Osteocyte (in vitro differentiated cells): ENCODE measurements around the gene ZCCHC10. TPM values are rescaled to one million over a fixed set of nuclear protein-coding genes. Genes with fewer than 3 reads are reported as not detected.

Source experiments
- DNase-seq: peaks from one replicate; pipeline ENCODE4 v3.0.0; 2021; ENCODE audit warnings: mixed read lengths; ENCODE audit not compliant: unreplicated experiment; ENCODE audit errors: extremely low spot score
- H3K27ac Mint-ChIP-seq: one replicate; pipeline ENCODE4 v1.8.0; 2021; ENCODE audit warnings: mild to moderate bottlenecking, mixed read lengths; ENCODE audit not compliant: unreplicated experiment
- H3K27me3 Mint-ChIP-seq: one replicate; pipeline ENCODE4 v1.8.0; 2021; ENCODE audit warnings: mixed read lengths; ENCODE audit not compliant: unreplicated experiment
- H3K36me3 Mint-ChIP-seq: one replicate; pipeline ENCODE4 v1.8.0; 2021; ENCODE audit warnings: mixed read lengths; ENCODE audit not compliant: unreplicated experiment
- H3K4me1 Mint-ChIP-seq: one replicate; pipeline ENCODE4 v1.8.0; 2021; ENCODE audit warnings: mixed read lengths; ENCODE audit not compliant: unreplicated experiment
- H3K4me3 Mint-ChIP-seq: one replicate; pipeline ENCODE4 v1.8.0; 2021; ENCODE audit warnings: mild to moderate bottlenecking, moderate library complexity, mixed read lengths; ENCODE audit not compliant: unreplicated experiment
- H3K9me3 Mint-ChIP-seq: one replicate; pipeline ENCODE4 v1.8.0; 2021; ENCODE audit warnings: mixed read lengths; ENCODE audit not compliant: unreplicated experiment
- CTCF ChIP-seq: fragments of 200-600 bp; sonication (generic); IDR thresholded peaks from 2 replicates; pipeline ENCODE4 v1.5.0; 2021; ENCODE audit warnings: antibody characterized with exemption, mild to moderate bottlenecking, moderate library complexity
- long read RNA-seq: library from polyadenylated mRNA; unstranded; transcript quantifications from one replicate; pipeline ENCODE4 v2.0.0, GENCODE V29; 2021
- total RNA-seq: library from RNA; stranded (reverse); gene quantifications from 2 replicates; pipeline ENCODE4 v1.2.1, GENCODE V29; 2021

The ZCCHC10 gene
- total RNA-seq: 17.8 and 21.0 TPM in 2 replicates
- long read RNA-seq, transcript ZCCHC10-207 (5 exons, 1,070 nt): minor isoform, 18 of 111 reads
- long read RNA-seq, transcript ZCCHC10-201 (4 exons, 2,178 nt): major isoform, 68 of 111 reads
- long read RNA-seq, transcript ZCCHC10-206 (4 exons, 608 nt): minor isoform, 10 of 111 reads
- long read RNA-seq, partial matches to known transcripts: 6 of 111 reads
- long read RNA-seq, other reads (novel, unspliced or antisense): 2 of 111 reads

GRCh38 chr5:133025804-133026663 lies at the start of gene ZCCHC10:
TSS of gene ZCCHC10 (minus strand) at chr5:133026549. CDS start at chr5:133026537, 12 bp downstream.
- H3K27me3 Mint-ChIP-seq: no peaks in the 10 kb centered on the region
- H3K36me3 Mint-ChIP-seq: peaks cover 3% of the 10 kb centered on the region
- H3K4me3 Mint-ChIP-seq: peak within 1 kb of the TSS; percentile 85
- no peak for TF ChIP-seq CTCF
- peaks cover 23% of the 10 kb centered on the region for H3K4me1 Mint-ChIP-seq
- peak within 1 kb of the TSS; percentile 98 for H3K27ac Mint-ChIP-seq
- H3K9me3 Mint-ChIP-seq: no peaks in the 10 kb centered on the region
- peak; percentile 96 for DNase-seq

GRCh38 chr5:133075572-133076536 lies 49.5 kb upstream of the ZCCHC10 start:
- peaks cover 50% of the 10 kb centered on the region for H3K36me3 Mint-ChIP-seq

GRCh38 chr5:133072021-133072420 lies 45.7 kb upstream of the ZCCHC10 start:
- Mint-ChIP-seq H3K27me3 (no peaks in the 10 kb centered on the region), H3K36me3 (peaks cover 59% of the 10 kb centered on the region), H3K9me3 (no peaks in the 10 kb centered on the region), H3K4me1 (peaks cover 5% of the 10 kb centered on the region), H3K27ac (no peak overlapping the region), H3K4me3 (no peak overlapping the region)
- DNase-seq: no peak
- TF ChIP-seq CTCF: no peak

More at GRCh38 chr5:133075572-133076536, 49.5 kb upstream of the ZCCHC10 start:
- TF ChIP-seq CTCF: no peak
- H3K27me3 Mint-ChIP-seq: no peaks in the 10 kb centered on the region
- peak overlapping the region; percentile 31 for H3K27ac Mint-ChIP-seq
- H3K9me3 Mint-ChIP-seq: no peaks in the 10 kb centered on the region
- H3K4me1 Mint-ChIP-seq: peaks cover 8% of the 10 kb centered on the region
- no peak overlapping the region for H3K4me3 Mint-ChIP-seq
- DNase-seq: no peak

DNA sequence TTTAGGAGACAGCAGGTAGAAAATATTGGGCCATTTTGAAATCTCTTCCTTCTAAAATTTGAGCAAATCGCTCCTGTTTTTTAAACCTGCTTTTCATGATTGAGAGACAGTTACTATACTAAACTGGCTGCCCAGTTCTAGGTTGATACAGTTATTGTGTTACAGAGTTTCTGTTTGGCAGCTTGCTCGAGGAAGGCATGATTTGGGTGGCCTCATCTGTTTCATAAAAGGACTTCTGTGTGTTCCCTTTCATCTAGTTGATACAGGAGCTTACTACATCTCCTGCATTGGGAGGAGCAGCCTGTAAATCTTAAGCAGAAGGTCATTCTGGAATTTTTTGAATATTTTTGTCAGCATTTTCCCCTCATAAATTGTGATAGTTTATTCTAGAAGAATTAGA lies 39.7 kb upstream of the ZCCHC10 start:
- no peak for TF ChIP-seq CTCF
- no peak for DNase-seq
- Mint-ChIP-seq H3K4me3 (no peak overlapping the region), H3K27ac (no peak overlapping the region), H3K9me3 (no peaks in the 10 kb centered on the region), H3K4me1 (peaks cover 7% of the 10 kb centered on the region), H3K27me3 (no peaks in the 10 kb centered on the region), H3K36me3 (peaks cover 36% of the 10 kb centered on the region)
